Glutamatergic neuron (in vitro differentiated cells): ENCODE data around the gene PRKCH. TPM values are rescaled to one million over a fixed set of nuclear protein-coding genes. Genes with fewer than 3 reads are reported as not detected.

ENCODE experiments used
- DNase-seq: peaks from one replicate; pipeline ENCODE4 v3.0.0; 2022
- H3K27ac Mint-ChIP-seq: one replicate; pipeline ENCODE4 v1.8.0; 2020; ENCODE audit warnings: mild to moderate bottlenecking, mixed read lengths, inconsistent platforms; ENCODE audit not compliant: unreplicated experiment
- H3K27me3 Mint-ChIP-seq: one replicate; pipeline ENCODE4 v1.8.0; 2020; ENCODE audit warnings: mild to moderate bottlenecking, moderate library complexity, mixed read lengths, inconsistent platforms; ENCODE audit not compliant: unreplicated experiment
- H3K36me3 Mint-ChIP-seq: one replicate; pipeline ENCODE4 v1.8.0; 2020; ENCODE audit warnings: mild to moderate bottlenecking, mixed read lengths, inconsistent platforms; ENCODE audit not compliant: unreplicated experiment
- H3K4me1 Mint-ChIP-seq: one replicate; pipeline ENCODE4 v1.8.0; 2020; ENCODE audit warnings: mild to moderate bottlenecking, low read depth, mixed read lengths, inconsistent platforms; ENCODE audit not compliant: unreplicated experiment
- H3K4me3 Mint-ChIP-seq: one replicate; pipeline ENCODE4 v1.8.0; 2020; ENCODE audit warnings: mild to moderate bottlenecking, mixed read lengths, inconsistent platforms; ENCODE audit not compliant: unreplicated experiment
- H3K9me3 Mint-ChIP-seq: one replicate; pipeline ENCODE4 v1.8.0; 2020; ENCODE audit warnings: mild to moderate bottlenecking, moderate library complexity, mixed read lengths, inconsistent platforms; ENCODE audit not compliant: unreplicated experiment
- CTCF ChIP-seq: fragments of 200-600 bp; sonication (generic); IDR thresholded peaks from one replicate; pipeline ENCODE4 v1.5.0; 2021; ENCODE audit not compliant: partially characterized antibody, unreplicated experiment
- total RNA-seq: library from RNA; stranded (reverse); fragmentation: NEBNext Ultra II Directional; extraction: Animal tissue kit (Norgen Biotek cat#: 25700); gene quantifications from one replicate; pipeline ENCODE4 v1.2.1, GENCODE V29; 2021; ENCODE audit not compliant: unreplicated experiment

Gene PRKCH
- total RNA-seq, 1 donor from 2014 or later, result 0.54 TPM

GRCh38 chr14:61599942-61600341 lies 278.6 kb downstream of the PRKCH start:
- no peak for DNase-seq
- Mint-ChIP-seq H3K4me3 (no peak overlapping the region), H3K36me3 (no peaks in the 10 kb centered on the region), H3K27ac (no peak overlapping the region), H3K4me1 (peaks cover 5% of the 10 kb centered on the region), H3K27me3 (no peaks in the 10 kb centered on the region), H3K9me3 (peaks cover 1% of the 10 kb centered on the region)
- TF ChIP-seq CTCF, result no peak

Other genes with a start within 250 kb of the PRKCH start
- not detected for gene TMEM30B, start 40.2 kb upstream of the PRKCH start, total RNA-seq